Left kidney (tissue), 2 donors: ENCODE results near the gene SLC22A23. TPM values are rescaled to one million over a fixed set of nuclear protein-coding genes. Genes with fewer than 3 reads are reported as not detected.
"Not testable (repeated sequence)": the region's sequence is repeated elsewhere in the genome, so short reads cannot be mapped to it uniquely, and the experiment has no call there.

Source experiments
- DNase-seq: peaks from one replicate; pipeline ENCODE4 v3.0.0-alpha.2; 2013
- polyA plus RNA-seq: library from polyadenylated mRNA; unstranded; fragments of 120-200 nt; gene quantifications from one replicate; pipeline ENCODE4 v1.2.1, GENCODE V29; 2013; ENCODE audit not compliant: insufficient read length

The SLC22A23 gene
- polyA plus RNA-seq, 1 donor = 12.8 TPM

DNA sequence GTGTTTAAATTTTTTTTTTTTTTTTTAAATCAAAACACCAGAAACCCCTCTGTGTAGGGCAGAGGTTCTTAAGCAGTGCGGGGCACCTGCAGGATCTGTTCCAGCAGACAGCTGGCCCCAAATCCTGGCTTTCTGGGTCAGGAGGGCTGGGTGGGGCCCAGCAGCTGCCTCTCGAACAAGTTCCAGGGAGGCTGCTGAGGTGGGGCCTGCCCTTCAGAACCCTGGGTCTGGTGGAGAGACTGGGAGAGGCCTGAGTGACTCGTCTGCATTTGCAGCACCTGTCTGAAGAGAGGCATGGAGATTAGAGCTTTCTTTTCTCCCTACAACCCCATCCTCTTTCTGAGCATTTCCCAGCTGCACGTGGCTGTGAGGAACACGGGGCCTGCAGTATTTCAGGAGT lies 189.7 kb downstream of the SLC22A23 start:
- no peak for DNase-seq

DNA sequence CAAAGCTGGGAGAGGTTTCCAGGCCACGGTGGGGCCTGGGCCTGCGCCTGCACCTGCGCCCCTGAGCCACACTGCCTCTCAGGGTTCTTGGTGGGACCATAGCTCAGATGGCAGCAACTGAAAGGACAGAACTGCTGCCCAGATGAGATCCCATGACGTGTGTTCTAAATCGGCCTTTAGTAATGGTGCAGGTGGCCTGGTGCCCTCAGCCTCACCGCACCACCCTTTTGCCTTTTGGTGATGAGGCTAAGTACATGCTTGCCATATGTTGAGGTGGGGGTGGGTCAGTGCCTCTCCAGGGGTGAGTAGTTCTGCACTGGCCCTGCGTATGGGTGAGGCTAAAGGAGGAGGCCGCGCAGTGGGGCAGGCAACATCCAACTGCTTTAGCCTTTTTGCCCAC lies 190.7 kb downstream of the SLC22A23 start:
- no peak for DNase-seq

DNA sequence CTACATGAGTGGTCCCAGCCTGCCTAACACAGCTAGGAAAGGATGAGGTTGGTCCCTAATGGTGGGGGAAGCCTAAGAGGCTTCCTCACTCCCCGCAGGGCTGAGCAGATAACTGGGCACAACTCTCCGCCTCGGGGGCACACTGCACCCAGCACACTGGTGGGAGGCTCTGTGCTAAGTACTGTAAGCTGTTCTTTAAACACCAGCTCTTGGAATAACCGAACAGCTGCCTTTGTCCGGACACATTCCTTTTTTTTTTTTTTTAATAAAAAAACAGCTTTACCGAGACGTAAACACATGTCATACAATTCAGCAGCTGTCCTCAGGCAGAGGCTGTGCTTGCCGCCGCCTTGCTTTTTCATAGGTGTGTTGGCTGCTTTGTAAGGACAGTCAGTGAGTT lies 191.2 kb downstream of the SLC22A23 start:
- no peak for DNase-seq

DNA sequence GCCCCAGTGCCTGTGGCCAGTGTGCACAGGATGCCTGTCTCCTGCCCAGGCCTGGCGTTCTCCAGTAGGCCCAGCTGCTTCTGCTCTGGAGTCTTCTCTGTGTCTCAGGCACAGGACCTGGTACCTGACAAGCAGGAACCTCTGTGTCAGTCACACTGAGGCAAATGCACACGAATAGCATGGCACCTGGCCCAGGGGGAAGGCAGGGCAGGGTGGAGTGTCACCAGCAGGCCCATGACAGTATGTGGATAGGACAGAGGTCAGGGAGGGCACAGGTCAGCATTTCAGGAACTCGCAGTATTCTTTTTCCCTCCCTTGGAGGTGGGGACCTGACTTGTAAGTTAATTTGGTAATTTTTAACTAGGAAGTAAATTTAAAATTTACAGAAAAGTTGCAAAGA lies 192.5 kb downstream of the SLC22A23 start:
- DNase-seq = no peak

DNA sequence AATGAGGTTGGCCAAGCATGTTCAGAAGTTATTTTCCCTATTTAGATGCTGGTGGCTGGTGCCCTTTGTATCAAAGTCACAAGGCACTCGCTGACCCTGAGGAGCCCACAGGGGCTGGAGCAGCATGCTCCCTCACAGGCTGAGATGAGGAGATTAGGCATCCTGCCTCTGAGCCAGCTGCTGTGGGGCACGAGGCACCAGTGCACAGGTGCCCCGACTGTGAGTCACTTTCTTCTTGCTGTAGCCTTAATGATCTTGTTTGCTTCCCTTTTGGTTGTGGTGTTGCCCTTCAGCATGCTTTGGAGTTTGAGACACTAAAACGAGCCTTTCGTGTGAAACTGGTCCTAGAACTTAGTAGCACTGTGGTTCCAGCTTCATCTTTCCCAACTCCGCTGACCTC lies 193.8 kb downstream of the SLC22A23 start:
- no peak for DNase-seq

DNA sequence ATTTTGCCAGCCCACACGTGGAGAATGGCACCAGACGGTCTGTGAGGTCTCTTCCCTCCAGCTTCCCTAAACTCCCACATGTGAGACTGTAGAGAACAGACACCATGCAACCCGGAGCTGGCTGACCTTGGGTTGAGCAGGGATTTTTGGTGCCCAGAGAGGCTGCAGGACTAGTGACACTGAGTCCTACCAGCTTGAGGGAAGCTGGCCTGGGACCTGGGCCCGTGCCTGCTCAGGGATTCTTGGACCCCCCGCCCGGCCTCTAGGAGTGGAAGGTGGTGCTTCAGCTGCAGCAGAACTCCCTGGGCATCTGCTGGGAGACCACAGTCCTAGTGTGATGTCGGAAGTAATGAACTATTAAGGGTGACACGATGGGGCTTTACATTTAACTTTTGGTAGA lies 194.9 kb downstream of the SLC22A23 start:
- no peak for DNase-seq

DNA sequence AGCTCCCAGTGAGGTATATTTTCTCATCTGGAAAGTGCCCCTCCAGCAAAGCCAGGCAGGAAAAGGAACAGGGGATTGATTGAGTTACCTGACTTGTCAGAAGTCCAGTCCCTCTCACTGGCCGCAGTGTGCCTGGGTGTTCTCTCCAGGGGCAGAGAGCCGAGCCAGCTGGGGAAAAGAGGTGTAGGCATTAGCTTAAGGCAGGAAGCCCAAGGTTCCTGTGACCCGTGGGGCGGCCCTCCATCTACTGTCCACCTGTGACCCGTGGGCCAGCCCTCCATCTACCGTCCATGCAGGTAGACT lies 195.4 kb downstream of the SLC22A23 start:
- no peak for DNase-seq

DNA sequence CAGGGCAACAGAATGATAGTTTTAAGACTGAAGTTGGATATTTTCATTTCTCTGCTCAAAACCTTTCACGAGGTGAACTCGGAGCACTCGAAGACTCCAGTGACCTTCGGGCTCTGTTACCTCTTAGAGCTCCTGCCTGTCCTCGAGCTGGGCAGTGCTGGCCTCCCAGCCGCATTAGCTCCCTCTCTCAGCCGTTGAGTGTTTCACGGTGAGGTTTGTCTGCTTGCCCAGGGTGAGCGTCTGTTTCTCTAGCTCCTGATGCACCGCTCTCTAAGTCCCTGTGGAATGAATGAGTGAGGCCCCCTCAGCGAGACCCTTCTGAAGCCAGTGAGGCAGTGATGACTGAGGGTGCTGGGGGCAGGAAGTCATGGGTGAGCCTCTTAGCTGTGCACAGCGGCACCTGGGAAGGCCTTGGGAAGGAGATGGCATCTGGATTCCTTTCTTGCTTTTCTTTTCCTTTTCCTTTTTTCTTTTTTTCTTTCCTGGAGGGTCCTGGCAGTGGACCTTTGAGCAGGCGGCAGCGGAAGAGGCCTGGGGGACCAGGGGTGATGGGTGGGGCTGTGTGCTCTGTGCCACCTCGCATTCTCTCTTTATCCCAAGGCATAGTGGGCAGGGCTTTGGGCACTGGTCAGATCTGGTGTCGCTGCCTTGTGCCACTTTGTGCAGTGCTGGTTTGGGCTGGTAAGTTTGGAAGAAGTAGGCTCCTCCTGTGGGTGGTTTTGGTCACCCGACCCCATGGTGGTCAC lies 195.9 kb downstream of the SLC22A23 start:
- DNase-seq = no peak

DNA sequence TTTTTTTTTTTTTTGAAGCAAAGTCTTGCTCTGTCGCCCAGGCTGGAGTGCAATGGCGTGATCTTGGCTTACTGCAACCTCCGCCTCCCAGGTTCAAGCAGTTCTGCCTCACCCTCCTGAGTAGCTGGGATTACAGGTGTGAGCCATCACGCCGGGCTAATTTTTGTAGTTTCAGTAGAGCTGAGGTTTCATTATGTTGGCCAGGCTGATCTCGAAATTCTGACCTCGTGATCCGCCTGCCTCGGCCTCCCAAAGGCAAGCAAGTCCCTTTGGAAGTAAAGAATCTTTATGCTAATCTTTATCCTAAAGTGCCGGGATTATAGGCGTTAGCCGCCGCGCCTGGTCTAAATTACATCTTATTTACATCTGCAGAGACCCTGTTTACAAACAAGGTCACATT lies 196.6 kb downstream of the SLC22A23 start:
- DNase-seq = no peak

DNA sequence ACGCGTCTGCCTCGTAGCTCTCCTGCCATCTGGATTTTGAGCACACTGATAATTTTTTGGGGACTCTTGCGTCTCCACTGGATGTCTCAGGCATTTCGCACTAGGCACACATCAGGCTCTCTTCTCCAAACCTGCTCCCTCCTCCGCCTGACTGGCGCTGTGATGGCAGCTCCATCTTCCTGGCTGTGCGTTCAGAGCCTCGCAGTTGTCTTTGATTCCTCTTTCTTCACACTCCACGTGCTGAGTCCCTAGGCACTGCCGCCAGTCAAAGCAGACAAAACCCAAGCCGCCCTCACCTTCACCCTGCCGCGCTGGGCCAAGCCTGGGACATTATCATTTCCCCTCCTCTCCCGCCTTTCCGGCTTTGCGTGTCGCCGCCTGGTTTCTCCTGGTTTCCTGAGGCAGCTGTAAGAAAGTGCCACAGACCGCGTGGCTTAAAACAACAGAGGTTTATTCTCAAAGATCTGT lies 197.3 kb downstream of the SLC22A23 start:
- no peak for DNase-seq

DNA sequence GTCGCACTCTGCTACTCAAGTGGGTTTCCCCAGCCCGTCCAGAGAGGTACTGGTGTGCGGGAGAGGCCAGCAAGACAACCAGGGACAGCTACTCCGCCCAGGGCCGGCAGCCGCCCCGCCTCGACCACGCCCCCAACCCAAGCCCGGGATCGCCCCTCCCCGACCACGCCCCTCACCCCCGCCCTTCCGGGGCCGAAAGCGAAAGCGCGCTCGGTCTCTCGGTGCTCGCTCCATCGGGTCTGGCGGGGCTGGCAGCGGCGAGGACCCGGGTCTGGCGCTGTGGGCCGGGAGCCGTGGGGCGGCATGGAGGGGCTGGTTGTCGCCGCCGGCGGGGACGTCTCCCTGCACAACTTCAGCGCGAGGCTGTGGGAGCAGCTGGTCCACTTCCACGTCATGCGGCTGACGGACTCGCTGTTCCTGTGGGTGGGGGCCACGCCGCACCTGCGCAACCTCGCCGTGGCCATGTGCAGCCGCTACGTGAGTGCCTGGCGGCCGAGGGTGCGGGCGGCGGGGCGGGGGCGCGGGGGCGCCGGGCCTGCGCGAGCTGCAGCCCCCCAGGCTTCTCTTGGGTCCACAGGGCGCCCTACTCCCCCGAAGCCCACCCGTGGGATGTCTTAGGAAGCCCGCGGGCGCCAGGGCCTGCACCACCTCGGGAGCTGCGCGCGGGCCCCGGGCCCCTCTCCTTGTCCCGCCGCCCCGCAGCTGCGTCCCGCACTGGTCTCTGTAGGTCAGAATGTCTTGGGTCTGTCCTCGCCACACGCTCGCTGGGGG lies 197.9 kb downstream of the SLC22A23 start, which contains the start of gene PSMG4:
Gene PSMG4 (plus strand): TSS at position 228 of the 771 bp plus-strand sequence. CDS start 76 bp downstream, at position 304.
- peak; percentile 89 for DNase-seq

DNA sequence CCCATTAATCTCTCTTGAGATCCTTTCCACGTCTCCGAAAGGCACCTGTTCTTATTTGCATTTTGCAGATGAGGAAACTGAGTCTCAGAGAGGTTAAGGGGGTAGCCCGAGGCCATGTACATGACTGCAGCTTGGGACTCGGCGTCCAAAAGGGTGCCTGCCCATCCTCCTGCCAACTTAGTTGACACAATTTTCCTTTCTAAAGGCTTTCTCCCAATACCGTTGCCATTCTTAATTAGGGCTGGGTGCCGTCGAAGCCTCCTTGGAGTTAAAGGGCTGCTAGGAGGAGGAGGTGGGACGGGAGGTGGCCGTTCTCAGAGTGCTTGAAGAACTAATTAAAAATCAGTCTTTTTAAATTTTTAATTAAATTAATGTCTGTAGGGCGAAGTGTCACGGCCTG lies 198.6 kb downstream of the SLC22A23 start:
- no peak for DNase-seq

DNA sequence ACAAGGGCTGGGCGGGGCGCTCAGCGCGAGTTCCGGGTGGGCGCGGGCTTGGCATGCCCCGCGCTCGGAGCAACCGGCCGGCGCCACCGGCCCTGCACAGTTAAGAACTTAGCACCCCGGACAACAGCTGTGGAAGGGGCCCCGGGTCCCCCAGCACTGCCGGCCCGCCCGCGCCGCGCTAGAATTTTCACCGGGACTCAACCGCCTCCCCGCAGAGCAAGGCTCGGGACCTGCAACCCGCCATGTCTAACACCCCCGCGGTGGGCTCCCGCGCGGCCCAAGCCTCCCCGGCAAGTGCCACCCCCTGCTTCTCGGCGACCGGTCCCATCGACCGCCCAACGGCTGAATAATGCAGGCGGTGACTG lies 203.3 kb downstream of the SLC22A23 start:
- DNase-seq = no peak

DNA sequence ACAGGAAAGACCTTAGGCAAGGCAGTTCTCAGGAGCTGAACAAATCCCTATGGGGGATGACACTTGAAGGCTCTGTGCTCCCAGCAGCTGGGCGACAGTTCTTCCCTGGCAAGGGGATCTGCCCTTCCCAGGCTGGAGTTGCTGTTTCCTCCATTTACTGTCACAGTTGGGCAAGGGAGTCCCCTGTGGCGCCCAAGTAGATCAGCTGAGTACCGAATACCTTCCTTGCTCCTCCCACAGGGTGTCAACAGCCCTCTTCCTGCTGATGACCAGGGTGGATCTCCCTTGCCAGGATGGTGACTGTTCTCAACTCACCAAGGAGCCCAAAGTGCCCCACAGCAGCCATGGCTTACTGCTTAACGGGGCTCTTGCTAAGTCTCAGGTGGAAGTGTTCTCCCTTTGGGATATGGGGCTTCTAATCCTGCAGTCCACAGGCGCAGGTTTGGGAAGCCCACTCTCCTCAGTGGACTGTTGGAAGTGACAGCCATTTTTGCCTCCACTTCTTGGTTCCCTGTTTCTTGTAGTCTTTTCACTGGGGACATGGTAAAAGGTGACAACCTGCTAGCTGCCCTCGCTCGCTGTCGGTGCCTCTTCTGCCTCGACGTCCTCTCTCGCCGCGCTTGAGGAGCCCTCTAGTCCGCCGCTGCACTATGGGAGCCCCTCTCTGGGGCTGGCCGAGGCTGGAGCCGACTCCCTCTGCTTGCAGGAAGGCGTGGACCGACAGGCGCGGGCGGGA lies 203.8 kb downstream of the SLC22A23 start:
- DNase-seq = no peak

DNA sequence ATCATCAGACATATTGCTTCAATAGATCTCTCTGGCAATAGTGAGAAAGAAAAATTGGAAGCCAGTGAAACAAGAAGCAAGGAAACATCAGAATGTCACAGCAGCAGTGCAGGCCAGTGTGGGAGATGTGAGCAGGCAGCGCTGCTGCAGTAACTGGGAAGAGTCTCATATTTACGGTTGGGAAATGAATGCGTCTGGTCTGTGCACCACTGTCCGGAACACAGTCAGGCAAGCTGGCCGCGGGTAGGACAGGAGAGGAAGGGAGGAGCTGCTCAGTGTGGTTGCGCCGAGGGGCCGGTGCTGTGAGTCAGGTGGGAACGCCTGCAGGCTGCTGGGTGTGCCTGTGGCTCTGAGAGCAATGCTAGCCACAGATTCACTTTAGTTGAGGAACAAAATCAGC lies 204.5 kb downstream of the SLC22A23 start:
- no peak for DNase-seq

DNA sequence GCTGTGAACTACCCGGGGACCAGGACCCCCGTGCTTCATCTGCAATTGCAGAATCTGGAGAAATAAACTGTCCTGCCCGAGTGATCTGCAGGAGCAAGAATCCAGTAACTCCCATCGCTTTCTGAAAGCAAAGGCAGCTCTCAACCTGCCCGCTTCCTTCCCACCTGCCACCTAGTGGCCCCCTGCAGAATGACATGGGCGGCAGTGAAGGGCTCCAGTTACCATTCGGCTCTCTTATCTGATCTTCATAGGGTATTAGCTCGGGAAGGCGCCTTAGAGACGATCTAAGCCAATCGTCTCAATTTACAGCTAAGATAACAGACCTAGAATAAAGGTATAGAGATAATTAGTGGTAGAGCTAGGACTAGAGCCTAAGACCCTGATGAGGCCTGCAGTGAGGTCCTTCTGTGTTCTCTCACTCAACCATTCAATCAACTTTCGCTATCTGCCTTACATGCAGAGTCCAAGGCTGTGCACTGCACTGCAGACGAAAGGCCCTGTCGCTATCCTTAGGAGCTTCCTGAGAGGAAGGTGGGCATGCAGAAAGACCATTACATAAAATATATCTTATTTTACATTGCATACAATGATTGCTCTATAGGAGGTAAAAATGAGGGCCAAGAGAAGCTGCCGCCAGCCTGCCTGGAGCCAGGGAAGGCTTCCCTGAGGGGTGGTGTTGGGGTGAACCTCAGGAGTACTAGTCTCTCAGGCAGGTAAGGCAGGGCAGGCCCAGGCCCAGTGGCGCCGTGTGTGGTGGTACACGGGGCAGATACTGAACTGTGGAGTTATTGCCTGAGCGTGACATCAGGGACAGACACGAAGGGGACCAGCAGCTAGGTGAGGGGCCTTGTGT lies 205.2 kb downstream of the SLC22A23 start:
- peak; percentile 84 for DNase-seq

DNA sequence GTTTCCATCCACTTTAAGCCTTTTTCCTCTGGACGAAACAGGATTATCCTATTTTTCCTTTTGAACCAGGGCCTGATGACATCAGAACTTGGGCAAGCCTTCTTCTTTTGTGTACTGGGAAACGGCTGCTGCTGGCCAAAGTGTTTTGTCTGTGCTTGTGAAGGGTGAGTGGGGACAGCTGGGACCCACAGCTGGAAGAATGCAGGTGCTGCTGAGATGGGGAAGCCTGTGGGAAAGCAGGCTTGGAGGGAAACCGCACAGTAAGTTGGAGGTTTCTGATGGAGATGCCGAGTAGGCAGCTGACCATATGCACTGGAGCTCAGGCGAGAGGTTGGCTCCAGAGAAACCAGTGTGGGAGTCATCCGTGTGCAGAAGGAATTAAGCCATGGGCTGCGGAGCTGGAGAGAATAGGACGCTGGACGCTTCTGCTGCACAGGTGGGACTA lies 206.6 kb downstream of the SLC22A23 start:
- DNase-seq = no peak

DNA sequence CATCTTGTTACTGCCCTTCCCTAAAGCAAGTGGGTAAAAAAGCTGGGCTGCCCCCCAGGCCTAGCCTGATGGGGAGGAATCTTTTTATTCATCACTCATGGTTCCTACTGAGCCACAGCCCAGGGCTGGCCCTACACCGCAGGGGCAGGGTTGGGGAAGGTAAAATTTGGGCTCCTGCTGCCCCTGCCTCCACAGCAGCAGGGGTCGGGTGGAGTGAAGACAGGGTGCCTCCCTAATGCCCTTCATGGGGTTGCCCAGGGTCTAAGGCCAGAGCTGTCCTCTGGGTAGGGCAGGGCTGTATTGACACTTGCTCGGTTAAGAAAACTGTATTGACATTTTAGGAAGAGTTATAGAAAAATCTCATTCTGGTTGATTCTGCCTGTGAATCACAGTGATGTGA lies 207.0 kb downstream of the SLC22A23 start:
- no peak for DNase-seq

DNA sequence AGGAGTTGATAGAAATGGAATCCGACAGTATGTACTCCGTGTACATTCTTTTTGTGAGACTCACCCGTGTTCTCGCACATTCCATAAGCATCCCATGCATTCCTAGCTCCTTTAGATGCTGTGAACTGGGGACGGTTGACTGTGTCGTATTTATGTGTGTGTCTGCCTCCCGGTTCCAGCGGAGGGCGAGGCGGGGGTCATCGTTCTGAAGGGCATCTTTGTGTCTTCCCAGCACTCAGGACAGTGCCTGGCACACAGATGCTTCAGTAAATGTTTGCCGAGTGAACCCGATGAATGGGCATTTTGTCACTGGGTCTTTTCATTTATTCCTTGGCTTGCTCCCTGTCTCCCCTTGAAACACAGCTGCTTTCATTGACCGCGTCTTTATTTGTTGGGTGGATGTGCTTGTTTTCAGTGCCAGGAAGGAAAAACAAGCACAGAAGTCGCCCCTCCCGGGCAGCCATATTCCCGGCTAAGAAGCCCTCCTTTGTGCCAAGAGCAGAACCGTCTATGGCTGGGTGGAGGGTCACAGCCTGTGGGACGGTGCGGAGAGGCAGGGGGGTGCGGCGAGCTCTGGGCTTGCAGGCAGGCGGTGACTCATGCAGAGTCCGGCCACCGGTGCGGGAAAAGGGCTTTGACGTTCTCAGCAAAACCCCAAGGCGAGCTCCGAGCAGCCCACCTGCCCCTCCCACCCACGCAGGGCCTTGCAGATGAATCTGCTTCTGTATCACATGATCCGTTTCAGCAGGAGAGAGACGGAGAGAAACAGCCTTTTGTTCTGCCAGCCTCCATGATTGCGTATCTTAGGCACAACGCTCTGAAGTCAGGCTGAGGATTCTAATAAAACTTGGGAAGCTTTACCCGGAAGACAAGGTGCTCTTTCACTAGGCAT lies 209.3 kb downstream of the SLC22A23 start:
- no peak for DNase-seq

DNA sequence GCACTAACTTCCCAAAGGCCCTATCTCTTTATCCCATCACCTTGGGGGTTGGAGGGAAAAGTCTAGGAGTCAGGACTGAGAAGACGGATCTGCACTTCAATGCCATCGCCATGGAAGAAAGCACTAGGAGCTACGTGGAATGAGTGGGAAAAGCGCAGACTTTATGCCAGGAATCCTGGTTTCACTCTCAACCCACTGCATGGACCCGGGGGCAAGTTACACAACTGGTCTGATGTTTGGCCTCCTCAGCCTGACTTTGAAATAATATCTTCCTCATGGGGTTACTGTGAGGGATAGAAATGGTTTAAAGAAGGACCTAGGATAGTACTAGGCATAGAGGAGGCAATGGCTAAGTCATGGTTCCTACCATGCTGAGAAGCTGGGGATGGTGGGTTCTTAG lies 211.6 kb downstream of the SLC22A23 start:
- no peak for DNase-seq

DNA sequence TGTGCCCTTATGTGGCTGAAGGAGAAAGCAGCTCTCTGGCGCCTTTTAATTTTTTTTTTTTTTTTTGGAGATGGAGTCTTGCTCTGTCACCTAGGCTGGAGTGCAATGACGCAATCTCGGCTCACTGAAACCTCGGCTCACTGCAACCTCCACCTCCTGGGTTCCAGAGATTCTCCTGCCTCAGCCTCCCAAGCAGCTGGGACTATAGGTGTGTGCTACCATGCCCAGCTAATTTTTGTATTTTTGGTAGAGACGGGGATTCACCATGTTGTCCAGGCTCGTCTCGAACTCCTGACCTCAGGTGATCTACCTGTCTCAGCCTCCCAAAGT lies 212.1 kb downstream of the SLC22A23 start:
- DNase-seq = not testable (repeated sequence)
